Vein endothelial cell (primary cell): ENCODE results near the gene ANKRD36B. TPM values are rescaled to one million over a fixed set of nuclear protein-coding genes. Genes with fewer than 3 reads are reported as not detected.

Experiments
- total RNA-seq: library from RNA; depleted of rRNA; stranded (reverse); fragments of >200 nt; gene quantifications from 2 replicates; pipeline ENCODE4 v1.2.3, GENCODE V29; 2012

ANKRD36B gene
- 82.0 and 139 TPM in 2 replicates for total RNA-seq

GRCh38 chr2:97589598-97590510 lies at the start of gene ANKRD36B:
TSS of gene ANKRD36B (minus strand) at chr2:97589877. CDS start at chr2:97589685, 192 bp downstream.

Other genes starting within 250 kb of the ANKRD36B start
- gene COX5B, start 56.2 kb upstream of the ANKRD36B start, total RNA-seq, result 142 and 203 TPM in 2 replicates
- 47.5 and 64.3 TPM in 2 replicates for gene ACTR1B, start 74.2 kb upstream of the ANKRD36B start, total RNA-seq
- 2.0 and 2.3 TPM in 2 replicates for gene C2orf92, start 79.8 kb upstream of the ANKRD36B start, total RNA-seq
- gene ZAP70, start 123.7 kb upstream of the ANKRD36B start, total RNA-seq, result not detected in 2 replicates